GM12873 (cell line): ENCODE results near the gene GLDN.

Experiments used
- TF ChIP-seq, protein P1 (sequence below): IDR thresholded peaks from 2 replicates; pipeline ENCODE4 v1.5.1; 2012; ENCODE audit warnings: low read depth, mild to moderate bottlenecking, moderate library complexity, low read length, control low read depth; ENCODE audit not compliant: insufficient read depth; ENCODE audit errors: missing control alignments

GLDN gene

DNA sequence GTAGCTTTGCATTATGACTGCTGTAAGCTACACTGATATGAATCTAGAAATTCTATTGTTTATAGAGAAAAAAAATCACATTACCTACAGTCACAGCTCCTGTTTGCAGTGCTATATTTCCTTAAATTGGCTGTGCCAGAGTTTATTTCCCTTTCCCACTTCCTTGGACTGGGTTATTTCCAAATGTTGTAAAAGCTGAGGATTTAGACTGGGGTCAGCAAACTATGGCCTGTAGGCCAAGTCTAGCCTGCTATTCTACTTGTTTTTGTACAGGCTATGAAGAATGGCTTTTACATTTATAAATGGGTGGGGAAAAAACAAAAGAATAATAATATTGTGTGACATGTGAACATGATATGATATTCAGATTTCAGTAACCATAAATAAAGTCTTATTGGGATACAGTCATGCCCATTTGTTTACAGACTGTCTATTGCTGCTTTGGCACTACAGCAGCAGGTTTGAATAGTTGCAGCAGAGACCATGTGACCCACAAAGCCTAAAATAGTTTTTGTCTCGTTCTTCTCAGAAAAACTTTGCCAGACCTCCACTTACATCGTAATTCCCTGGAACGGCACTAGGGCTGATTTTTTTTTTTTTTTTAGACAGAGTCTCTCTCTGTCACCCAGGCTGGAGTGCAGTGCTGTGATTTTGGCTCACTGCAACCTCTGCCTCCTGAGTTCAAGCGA lies 7.8 kb downstream of the GLDN start:
- TF ChIP-seq, protein P1, sequence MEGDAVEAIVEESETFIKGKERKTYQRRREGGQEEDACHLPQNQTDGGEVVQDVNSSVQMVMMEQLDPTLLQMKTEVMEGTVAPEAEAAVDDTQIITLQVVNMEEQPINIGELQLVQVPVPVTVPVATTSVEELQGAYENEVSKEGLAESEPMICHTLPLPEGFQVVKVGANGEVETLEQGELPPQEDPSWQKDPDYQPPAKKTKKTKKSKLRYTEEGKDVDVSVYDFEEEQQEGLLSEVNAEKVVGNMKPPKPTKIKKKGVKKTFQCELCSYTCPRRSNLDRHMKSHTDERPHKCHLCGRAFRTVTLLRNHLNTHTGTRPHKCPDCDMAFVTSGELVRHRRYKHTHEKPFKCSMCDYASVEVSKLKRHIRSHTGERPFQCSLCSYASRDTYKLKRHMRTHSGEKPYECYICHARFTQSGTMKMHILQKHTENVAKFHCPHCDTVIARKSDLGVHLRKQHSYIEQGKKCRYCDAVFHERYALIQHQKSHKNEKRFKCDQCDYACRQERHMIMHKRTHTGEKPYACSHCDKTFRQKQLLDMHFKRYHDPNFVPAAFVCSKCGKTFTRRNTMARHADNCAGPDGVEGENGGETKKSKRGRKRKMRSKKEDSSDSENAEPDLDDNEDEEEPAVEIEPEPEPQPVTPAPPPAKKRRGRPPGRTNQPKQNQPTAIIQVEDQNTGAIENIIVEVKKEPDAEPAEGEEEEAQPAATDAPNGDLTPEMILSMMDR, result no peak

DNA sequence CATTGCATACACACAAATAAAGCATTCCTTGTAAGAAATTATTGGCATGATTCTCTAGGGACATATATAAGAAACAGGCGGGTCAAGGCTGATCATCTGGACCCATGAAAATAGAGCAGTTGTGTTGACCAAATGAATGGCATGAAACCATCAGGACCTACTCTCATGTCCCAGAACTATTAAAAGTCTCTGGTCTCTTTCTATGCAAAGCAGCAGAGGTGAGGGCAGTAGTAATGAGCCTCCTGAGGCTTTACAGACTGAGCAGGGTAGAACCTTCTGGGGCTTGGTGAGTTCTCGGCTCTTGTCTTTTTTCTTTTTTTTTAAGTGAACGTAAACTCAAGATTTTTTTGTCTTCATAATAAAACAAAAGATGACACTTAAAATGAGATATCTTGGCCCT lies 9.3 kb downstream of the GLDN start:
- TF ChIP-seq, protein P1, result no peak

DNA sequence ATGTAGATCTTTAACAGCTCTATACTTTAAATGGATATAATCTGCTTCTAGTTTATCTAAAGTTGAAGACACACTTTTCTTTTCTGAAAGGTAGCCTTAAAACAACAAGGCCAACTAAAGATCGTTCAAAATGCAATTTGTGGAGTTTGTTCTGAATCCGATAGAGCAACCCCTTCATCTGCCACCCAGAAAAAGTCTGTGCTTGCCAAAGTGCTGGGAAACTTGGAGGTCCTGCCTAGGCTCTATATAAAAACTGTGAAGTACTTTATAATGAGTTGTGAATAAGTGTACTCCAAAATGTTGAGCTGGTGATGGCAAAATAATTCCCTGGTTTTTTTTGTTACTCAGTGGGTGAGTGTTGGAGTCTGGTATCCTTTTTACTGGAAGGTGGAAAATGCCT lies 12.5 kb downstream of the GLDN start:
- TF ChIP-seq, protein P1, result no peak

DNA sequence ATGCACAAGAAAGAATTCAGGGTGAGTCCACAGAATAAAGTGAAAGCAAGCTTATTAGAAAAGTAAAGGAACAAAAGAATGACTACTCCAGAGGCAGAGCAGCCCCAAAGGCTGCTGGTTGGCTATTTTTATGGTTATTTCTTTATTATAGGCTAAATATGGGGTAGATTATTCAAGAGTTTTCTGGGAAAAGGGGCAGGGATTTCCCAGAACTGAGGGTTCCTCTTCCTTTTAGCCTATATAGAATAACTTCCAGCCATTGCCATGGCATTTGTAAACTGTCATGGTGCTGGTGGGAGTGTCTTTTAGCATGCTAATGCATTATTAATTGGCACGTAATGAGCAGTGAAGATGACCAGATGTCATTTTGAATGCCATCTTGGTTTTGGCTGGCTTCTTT lies 13.6 kb downstream of the GLDN start:
- TF ChIP-seq, protein P1, result no peak

DNA sequence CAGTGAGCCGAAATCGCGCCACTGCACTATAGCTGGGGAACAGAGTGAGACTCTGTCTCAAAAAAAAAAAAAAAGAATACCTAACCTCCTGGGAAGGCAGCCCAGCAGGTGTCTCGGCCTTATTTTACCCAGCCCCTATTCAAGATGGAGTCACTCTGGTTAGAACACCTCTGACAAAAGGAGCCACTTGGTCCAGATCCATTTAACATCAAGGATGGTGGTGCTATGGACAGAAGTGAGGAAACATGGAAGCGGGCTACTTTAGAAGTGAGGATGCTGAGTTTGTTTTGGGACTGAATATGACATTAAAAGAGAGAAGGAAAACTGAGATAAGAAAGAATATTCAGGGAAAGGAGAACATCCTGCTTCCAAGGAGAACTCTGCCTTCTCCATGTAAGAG lies 14.7 kb downstream of the GLDN start:
- TF ChIP-seq, protein P1, result no peak

DNA sequence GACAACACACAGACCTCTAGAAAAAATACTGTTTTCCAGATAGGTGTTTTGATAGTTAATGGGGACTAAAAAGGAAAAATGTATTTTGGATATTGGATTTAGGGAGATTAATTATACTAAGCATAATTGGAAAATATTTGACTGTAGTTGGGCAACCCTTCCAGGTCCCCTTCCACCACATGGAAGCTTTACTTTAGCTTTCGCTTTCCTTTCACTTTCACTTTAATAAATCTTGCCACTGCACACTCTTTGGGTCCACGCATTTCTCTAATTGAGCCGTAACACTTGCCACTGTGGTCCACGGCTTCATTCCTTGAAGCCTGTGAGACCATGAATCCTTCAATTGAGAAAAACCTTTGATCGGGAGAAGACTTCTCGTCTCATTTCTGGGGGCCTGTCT lies 15.5 kb downstream of the GLDN start:
- TF ChIP-seq, protein P1, result no peak

DNA sequence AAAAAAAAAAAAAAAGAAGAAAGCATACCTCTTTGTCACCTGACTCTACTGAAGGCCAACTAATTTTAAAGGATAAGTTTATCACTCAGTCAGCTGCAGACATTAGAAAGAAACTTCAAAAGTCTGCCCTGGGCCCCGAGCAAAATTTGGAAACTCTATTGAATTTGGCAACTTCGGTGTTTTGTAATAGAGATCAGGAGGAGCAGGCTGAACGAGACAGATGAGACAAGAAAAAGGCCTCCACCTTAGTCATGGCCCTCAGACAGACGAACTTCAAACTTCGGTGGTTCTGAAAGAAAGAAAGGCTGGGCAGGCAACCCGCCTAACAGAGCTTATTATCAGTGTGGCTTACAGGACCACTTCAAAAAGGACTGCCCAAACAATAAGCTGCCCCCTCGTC lies 18.5 kb downstream of the GLDN start:
- TF ChIP-seq, protein P1, result no peak
